GM23338 (cell line): ENCODE data around the gene CRPPA. TPM values are rescaled to one million over a fixed set of nuclear protein-coding genes. Genes with fewer than 3 reads are reported as not detected.
"Not testable (repeated sequence)": the region's sequence is repeated elsewhere in the genome, so short reads cannot be mapped to it uniquely, and the experiment has no call there.

Source experiments
- ATAC-seq: fragments of 200-7000 bp; cut with Tn5 transposase; 3 replicates; pipeline ENCODE4 v1.9.1; 2020
- DNase-seq: peaks from one replicate; pipeline ENCODE4 v3.0.0-alpha.2; 2015; ENCODE audit warnings: low spot score
- H2AFZ ChIP-seq: fragments of 200-600 bp; sonication (generic); 2 replicates; pipeline ENCODE4 v1.8.0; 2016; ENCODE audit warnings: antibody characterized with exemption, mild to moderate bottlenecking, moderate library complexity
- H3F3A ChIP-seq: fragments of 200-600 bp; sonication (generic); replicated peaks from 2 replicates; pipeline ENCODE4 v1.8.0; 2017; ENCODE audit warnings: antibody characterized with exemption, mixed run types, low read depth
- H3K27ac ChIP-seq: fragments of 200-600 bp; sonication (generic); 2 replicates; pipeline ENCODE4 v1.6.1; 2016; ENCODE audit warnings: low read depth
- H3K27me3 ChIP-seq: fragments of 200-600 bp; sonication (generic); 2 replicates; pipeline ENCODE4 v1.8.0; 2016; ENCODE audit warnings: mild to moderate bottlenecking, mixed run types, moderate library complexity; ENCODE audit not compliant: insufficient read depth
- H3K36me3 ChIP-seq: fragments of 200-600 bp; sonication (generic); 2 replicates; pipeline ENCODE4 v1.8.0; 2016; ENCODE audit warnings: mild to moderate bottlenecking; ENCODE audit not compliant: insufficient read depth
- H3K4me1 ChIP-seq: fragments of 200-600 bp; sonication (generic); 2 replicates; pipeline ENCODE4 v1.8.0; 2016; ENCODE audit warnings: mild to moderate bottlenecking, moderate library complexity; ENCODE audit not compliant: insufficient read depth
- H3K4me2 ChIP-seq: fragments of 200-600 bp; sonication (generic); 2 replicates; pipeline ENCODE4 v1.7.1; 2017; ENCODE audit warnings: mixed run types
- H3K4me3 ChIP-seq: fragments of 200-600 bp; sonication (generic); 2 replicates; pipeline ENCODE4 v1.6.1; 2016; ENCODE audit warnings: mixed run types
- H3K79me2 ChIP-seq: fragments of 200-600 bp; sonication (generic); replicated peaks from 2 replicates; pipeline ENCODE4 v1.8.0; 2017; ENCODE audit warnings: mild to moderate bottlenecking; ENCODE audit not compliant: insufficient read depth
- H3K9me2 ChIP-seq: fragments of 200-600 bp; sonication (generic); 2 replicates; pipeline ENCODE4 v1.8.0; 2017; ENCODE audit not compliant: insufficient read depth
- H4K20me1 ChIP-seq: fragments of 200-600 bp; sonication (generic); replicated peaks from 2 replicates; pipeline ENCODE4 v1.8.0; 2017; ENCODE audit warnings: mild to moderate bottlenecking; ENCODE audit not compliant: insufficient read depth
- H3K27ac Mint-ChIP-seq: 2 replicates; pipeline ENCODE4 v1.8.0; 2020; ENCODE audit warnings: inconsistent platforms, mild to moderate bottlenecking, moderate library complexity, mixed read lengths
- H3K27me3 Mint-ChIP-seq: 3 replicates; pipeline ENCODE4 v1.8.0; 2022; ENCODE audit warnings: low read depth, mild to moderate bottlenecking, moderate library complexity, mixed read lengths, inconsistent platforms; ENCODE audit not compliant: insufficient read depth, poor library complexity
- H3K36me3 Mint-ChIP-seq: 3 replicates; pipeline ENCODE4 v1.8.0; 2021; ENCODE audit warnings: low read depth, mild to moderate bottlenecking, inconsistent platforms, moderate library complexity, mixed read lengths
- H3K4me1 Mint-ChIP-seq: 3 replicates; pipeline ENCODE4 v1.8.0; 2020; ENCODE audit warnings: mild to moderate bottlenecking, inconsistent platforms, mixed read lengths
- H3K4me3 Mint-ChIP-seq: 3 replicates; pipeline ENCODE4 v1.8.0; 2021; ENCODE audit warnings: moderate library complexity, mild to moderate bottlenecking, inconsistent platforms, mixed read lengths
- H3K9me3 Mint-ChIP-seq: 3 replicates; pipeline ENCODE4 v1.8.0; 2020; ENCODE audit warnings: moderate library complexity, mild to moderate bottlenecking, inconsistent platforms, mixed read lengths
- polyA plus RNA-seq: library from polyadenylated mRNA; unstranded; fragments of >200 nt; fragmentation: Nextera tagmentation; extraction: Ambion mirVana; gene quantifications from 2 replicates; pipeline ENCODE4 v1.2.1, GENCODE V29; 2016
- small RNA-seq: library from RNA; depleted of rRNA; stranded (forward); fragments of <200 nt; gene quantifications from one replicate; pipeline ENCODE3, GENCODE V24; 2014; ENCODE audit warnings: low replicate concordance
- total RNA-seq: library from RNA; depleted of rRNA; stranded (reverse); fragments of >200 nt; shearing (Covaris generic); gene quantifications from 2 replicates; pipeline ENCODE4 v1.2.3, GENCODE V29; 2014; rRNA removed

CRPPA gene
- total and polyA plus RNA-seq, 2 experiments from 2014 or later = 0.45 to 0.73 TPM

GRCh38 chr7:16383786-16384185, 37.6 kb downstream of the CRPPA start:
- ATAC-seq, DNase-seq, H3K27ac ChIP-seq, H3K27me3 ChIP-seq, H3K27me3 Mint-ChIP-seq, H2AFZ ChIP-seq, H3K4me1 ChIP-seq, H3F3A ChIP-seq, H3K4me3 ChIP-seq, H3K4me3 Mint-ChIP-seq, H3K79me2 ChIP-seq, H3K4me1 Mint-ChIP-seq, H3K4me2 ChIP-seq, H4K20me1 ChIP-seq, H3K27ac Mint-ChIP-seq, H3K9me2 ChIP-seq: not testable (repeated sequence)
- H3K36me3 ChIP-seq = peaks cover 14% of the 10 kb centered on the region
- Mint-ChIP-seq H3K36me3 (peaks cover 22% of the 10 kb centered on the region; the same call in 2 of the 3 replicates), H3K9me3 (peaks cover 60% of the 10 kb centered on the region)

- peaks cover 14% of the 10 kb centered on the region for H3K36me3 ChIP-seq
- not testable (repeated sequence) for DNase-seq, ATAC-seq, H3K4me1 ChIP-seq, H3K27ac ChIP-seq, H3K9me2 ChIP-seq, H3K27ac Mint-ChIP-seq, H3K4me3 ChIP-seq, H3K4me1 Mint-ChIP-seq, H3K4me2 ChIP-seq, H3K27me3 ChIP-seq, H3K79me2 ChIP-seq, H2AFZ ChIP-seq, H4K20me1 ChIP-seq, H3K4me3 Mint-ChIP-seq, H3K27me3 Mint-ChIP-seq, H3F3A ChIP-seq
- H3K9me3 Mint-ChIP-seq = peaks cover 58% of the 10 kb centered on the region
- peaks cover 22% of the 10 kb centered on the region; the same call in 2 of the 3 replicates for H3K36me3 Mint-ChIP-seq
Measured at GRCh38 chr7:16383103-16383502, 38.2 kb downstream of the CRPPA start.

Small RNA genes lying within 50 kb of the gene (small RNA-seq; reads per million reads assigned to genes)
- not detected for gene AC005014.3

Other genes with a start within 250 kb of the CRPPA start
- 0.70 and 0.76 TPM in 2 replicates for gene SOSTDC1, start 44.2 kb upstream of the CRPPA start, total RNA-seq
- gene SOSTDC1, start 44.2 kb upstream of the CRPPA start, polyA plus RNA-seq = 0.64 and 1.0 TPM in 2 replicates
- not detected in 2 replicates for gene LRRC72, start 105.3 kb upstream of the CRPPA start, total RNA-seq
- gene LRRC72, start 105.3 kb upstream of the CRPPA start, polyA plus RNA-seq = not detected in 2 replicates
- 9.2 and 9.5 TPM in 2 replicates for gene ANKMY2, start 224.2 kb upstream of the CRPPA start, total RNA-seq
- gene ANKMY2, start 224.2 kb upstream of the CRPPA start, polyA plus RNA-seq = 3.1 and 4.4 TPM in 2 replicates
- 95.3 and 108 TPM in 2 replicates for gene BZW2, start 224.6 kb upstream of the CRPPA start, total RNA-seq
- 83.9 and 88.8 TPM in 2 replicates for gene BZW2, start 224.6 kb upstream of the CRPPA start, polyA plus RNA-seq